A549 (cell line): ENCODE measurements around the gene GIMAP4.
"Not testable (repeated sequence)": the region's sequence is repeated elsewhere in the genome, so short reads cannot be mapped to it uniquely, and the experiment has no call there.

Experiments used
- CTCF ChIP-seq: fragments of >200 bp; sonication (Bioruptor Twin); formaldehyde crosslinking; IDR thresholded peaks from 3 replicates; pipeline ENCODE4 v1.5.1; 2016
- GATA3 ChIP-seq: IDR thresholded peaks from 2 replicates; pipeline ENCODE4 v1.6.1; 2012; ENCODE audit warnings: borderline replicate concordance
- POLR2A ChIP-seq: IDR thresholded peaks from 2 replicates; pipeline ENCODE4 v1.6.1; 2012; ENCODE audit warnings: mild to moderate bottlenecking, low read length
- RAD21 ChIP-seq, 2 experiments: fragments of >200 bp in 1 of 2; sonication (Bioruptor Twin) in 1 of 2; formaldehyde crosslinking in 1 of 2; IDR thresholded peaks in 1 of 2; conservative IDR thresholded peaks in 1 of 2; 2 replicates in 1 of 2; 3 replicates in 1 of 2; pipeline ENCODE4 v1.6.1; 2012 to 2018; ENCODE audit warnings: inconsistent platforms in 1 of 2

GRCh38 chr7:150615221-150615755 is 48.1 kb downstream of the GIMAP4 start:
- TF ChIP-seq RAD21 (conservative IDR thresholded peaks at IDR 0.05 in 1 of 2, IDR thresholded peaks at IDR 0.05 in 1 of 2); GATA3; CTCF; POLR2A: not testable (repeated sequence)
